ENCODE results near the gene TULP1. TPM values are rescaled to one million over a fixed set of nuclear protein-coding genes. Genes with fewer than 3 reads are reported as not detected.
A peak's percentile ranks its signal among the peaks of the same experiment; 100 is the strongest.

TULP1 gene
- total RNA-seq, 1 experiment from 2014 or later, result not detected

DNA sequence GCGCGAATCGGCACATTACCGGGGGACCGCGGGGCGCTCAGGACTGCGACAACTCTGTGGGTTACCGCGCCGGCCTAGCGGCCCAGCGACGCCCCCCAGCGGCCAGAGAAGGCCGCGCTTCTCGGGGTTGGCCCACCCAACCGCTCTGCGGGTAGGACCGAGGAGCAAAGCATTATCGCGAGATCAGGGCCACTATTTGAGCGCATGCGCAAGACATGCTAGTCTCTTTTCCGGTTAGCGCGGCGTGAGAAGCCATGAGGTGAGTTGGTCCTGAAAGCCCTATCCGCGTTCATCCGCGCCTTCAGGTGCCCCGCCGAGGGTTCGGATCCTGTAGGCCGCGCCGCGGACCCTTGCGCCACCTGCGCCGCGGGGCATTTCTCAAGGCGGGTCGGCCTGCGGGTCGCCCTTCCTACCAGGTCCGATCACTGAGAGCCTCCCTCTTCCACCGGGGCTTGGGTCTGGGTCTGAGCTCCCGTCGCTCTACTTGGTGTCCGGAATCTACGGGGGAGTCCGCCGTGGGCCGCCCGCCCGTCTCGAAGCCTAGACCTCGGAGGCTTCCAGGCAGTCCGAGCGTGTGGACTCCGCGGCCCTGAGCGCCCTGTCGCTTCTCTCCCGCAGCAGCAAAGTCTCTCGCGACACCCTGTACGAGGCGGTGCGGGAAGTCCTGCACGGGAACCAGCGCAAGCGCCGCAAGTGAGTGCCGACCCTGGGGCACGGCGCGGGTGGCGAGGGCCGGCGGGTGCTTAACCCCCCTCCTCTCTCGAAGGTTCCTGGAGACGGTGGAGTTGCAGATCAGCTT is 44.3 kb downstream of the TULP1 start, which contains the start of gene RPL10A:
Gene RPL10A (plus strand): TSS at position 221 of the 799 bp plus-strand sequence. CDS start 34 bp downstream, at position 255.
- Histone ChIP-seq H2BK15ac (ENCODE audit: low read depth, low read length) (0 out of 2 replicates have a peak within 1 kb of the TSS, but pooled peaks have one; percentile 5), H4K8ac (replicated peaks; ENCODE audit: insufficient read length, low read depth, low read length) (no peak within 1 kb of the TSS), H2BK5ac (ENCODE audit: insufficient read length, low read length) (peak within 1 kb of the TSS; percentile 21), H3K4me1 (ENCODE audit: insufficient read depth, low read length) (peaks cover 3% of the 10 kb centered on the region; the same call in 1 of the 2 replicates), H3T11ph (ENCODE audit: low read length) (no peak within 1 kb of the TSS), H3K23ac (ENCODE audit: insufficient read length, low read depth, low read length) (no peak within 1 kb of the TSS), H3K56ac (ENCODE audit: insufficient read length, low read depth, low read length) (no peak within 1 kb of the TSS), H3K18ac (ENCODE audit: insufficient read length, low read depth, low read length) (peak within 1 kb of the TSS; percentile 95), H2AK5ac (ENCODE audit: insufficient read length, low read length) (no peak within 1 kb of the TSS), H3K23me2 (ENCODE audit: insufficient read length, low read depth, low read length, poor library complexity, severe bottlenecking) (peaks cover 15% of the 10 kb centered on the region), H3K9me3 (ENCODE audit: control insufficient read depth, low read depth, low read length) (no peaks in the 10 kb centered on the region), H4K20me1 (ENCODE audit: control insufficient read depth, insufficient read depth, insufficient read length) (no peaks in the 10 kb centered on the region), H2BK12ac (ENCODE audit: insufficient read length, low read depth, low read length) (no peak within 1 kb of the TSS), H3K79me2 (ENCODE audit: insufficient read depth, low read length) (peaks cover 19% of the 10 kb centered on the region; the same call in 1 of the 2 replicates), H3K4ac (ENCODE audit: low read depth, low read length) (peak within 1 kb of the TSS; percentile 73; the same call in 1 of the 2 replicates), H2AFZ (ENCODE audit: low read length) (no peak within 1 kb of the TSS), H3K14ac (ENCODE audit: insufficient read depth, low read length) (peak within 1 kb of the TSS; percentile 94), H2BK20ac (ENCODE audit: low read depth, low read length, poor library complexity, severe bottlenecking) (no peak within 1 kb of the TSS), H3K79me1 (ENCODE audit: insufficient read depth, low read depth, low read length, poor library complexity, severe bottlenecking) (peaks cover 3% of the 10 kb centered on the region), H3K9ac (ENCODE audit: extremely low read depth, insufficient read length, low read length) (peak within 1 kb of the TSS; percentile 93), H3K4me2 (ENCODE audit: insufficient read depth, insufficient read length, low read length) (peak within 1 kb of the TSS; percentile 95), H3K27ac (ENCODE audit: insufficient read length, low read depth, low read length) (peak within 1 kb of the TSS; percentile 6), H3K27me3 (ENCODE audit: insufficient read depth, low read length) (no peaks in the 10 kb centered on the region), H2BK120ac (ENCODE audit: low read depth, low read length, poor library complexity, severe bottlenecking) (no peak within 1 kb of the TSS), H4K91ac (ENCODE audit: insufficient read length, low read depth, low read length) (no peak within 1 kb of the TSS), H4K5ac (ENCODE audit: insufficient read length, low read depth, low read length) (peak within 1 kb of the TSS; percentile 18)
- Mint-ChIP-seq H3K36me3 (ENCODE audit: insufficient read depth in 1 of 3, low read depth in 3 of 3) (peaks cover 41 to 79% (median 76%) of the 10 kb centered on the region in 3 experiments), H3K27ac (peak within 1 kb of the TSS; percentile 93 to 99 (median 98)), H3K9me3 (peaks cover 6 to 7% of the 10 kb centered on the region in 2 experiments; a peak in 4 of 5 replicates), H3K4me1 (peaks cover 28 to 39% of the 10 kb centered on the region in 2 experiments), H3K27me3 (ENCODE audit: low read depth) (peaks cover 6% of the 10 kb centered on the region), H3K4me3 (peak within 1 kb of the TSS; percentile 91 to 98)
- peak; percentile 99 for TF ChIP-seq CTCF (conservative IDR thresholded peaks at IDR 0.05)
- WGBS (ENCODE audit: extremely low coverage, insufficient read length, low lambda C conversion rate), result no CpG with 5 or more reads among the region's 86 CpGs
- DNase-seq, result peak; percentile 95
